Suprapubic skin (tissue), 3 donors: Measurements from ENCODE around the gene GUCY1A1.

Source experiments
- CTCF ChIP-seq, 2 donors: fragments of 200-600 bp in 1 of 2; fragments of 450-650 bp in 1 of 2; sonication (generic) in 1 of 2; IDR thresholded peaks; one replicate each; pipeline ENCODE4 v1.5.1; 2016 to 2019; ENCODE audit warnings: antibody characterized with exemption in 2 of 2, mild to moderate bottlenecking in 1 of 2, moderate library complexity in 1 of 2
- POLR2AphosphoS5 ChIP-seq, 3 donors: sonication (generic); formaldehyde crosslinking; IDR thresholded peaks; one replicate each; pipeline ENCODE4 v1.6.1; 2017; ENCODE audit warnings: antibody characterized with exemption in 3 of 3

- TF ChIP-seq CTCF (IDR thresholded peaks at IDR 0.05) (no peak), POLR2AphosphoS5 (IDR thresholded peaks at IDR 0.05) (no peak)
Observed at GRCh38 chr4:155742310-155743015, 75.8 kb downstream of the GUCY1A1 start.
